GM18511 (cell line): ENCODE data around the gene SLC6A2.

ENCODE experiments used
- ATAC-seq: cut with Tn5 transposase; IDR thresholded peaks from one replicate; pipeline ENCODE4 v1.9.1; 2021; ENCODE audit warnings: mild to moderate bottlenecking, moderate library complexity; ENCODE audit not compliant: unreplicated experiment

The SLC6A2 gene

DNA sequence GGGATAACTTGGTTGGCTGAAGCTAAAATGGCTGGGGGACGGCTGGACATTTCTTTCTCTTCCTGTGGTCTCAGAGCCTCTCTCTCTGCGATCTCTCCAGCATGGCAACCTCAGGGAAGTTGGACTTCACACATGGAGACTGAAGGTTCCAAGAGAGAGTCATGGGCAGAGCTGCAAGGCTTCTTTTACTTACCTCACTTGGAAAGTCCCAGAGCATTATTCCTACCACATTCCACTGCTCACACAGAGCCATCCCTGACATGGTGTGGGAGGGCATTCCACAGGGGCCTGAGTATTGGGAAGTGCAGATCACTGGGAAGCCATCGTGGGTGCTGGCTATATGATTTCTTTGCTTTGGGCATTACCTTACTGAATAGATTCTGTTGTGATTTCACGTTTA is 9.8 kb upstream of the SLC6A2 start:
- no peak for ATAC-seq

- no peak for ATAC-seq
These were observed 8.4 kb upstream of the SLC6A2 start for GRCh38 chr16:55647343-55647742.

DNA sequence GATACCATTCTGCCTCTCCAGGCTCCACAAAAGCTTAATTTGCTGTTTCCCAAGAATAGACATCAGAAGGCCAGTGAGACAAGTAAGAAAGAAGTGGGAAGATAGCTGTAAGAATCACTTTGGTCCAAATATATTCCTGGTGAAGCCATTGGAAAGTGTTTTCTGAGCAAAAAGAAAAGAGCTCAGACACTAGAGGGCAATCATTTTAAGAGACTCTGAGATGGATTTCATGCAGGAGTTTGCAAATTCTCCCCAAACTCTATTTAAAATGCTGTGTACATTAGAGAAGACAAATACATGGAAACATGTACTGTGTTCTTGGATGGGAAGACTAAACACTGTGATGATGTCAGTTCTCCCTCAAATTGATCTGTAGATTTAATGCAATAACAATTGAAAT is 8.0 kb upstream of the SLC6A2 start:
- no peak for ATAC-seq

- ATAC-seq, result no peak
These were observed 3.7 kb upstream of the SLC6A2 start for GRCh38 chr16:55651841-55652824.

DNA sequence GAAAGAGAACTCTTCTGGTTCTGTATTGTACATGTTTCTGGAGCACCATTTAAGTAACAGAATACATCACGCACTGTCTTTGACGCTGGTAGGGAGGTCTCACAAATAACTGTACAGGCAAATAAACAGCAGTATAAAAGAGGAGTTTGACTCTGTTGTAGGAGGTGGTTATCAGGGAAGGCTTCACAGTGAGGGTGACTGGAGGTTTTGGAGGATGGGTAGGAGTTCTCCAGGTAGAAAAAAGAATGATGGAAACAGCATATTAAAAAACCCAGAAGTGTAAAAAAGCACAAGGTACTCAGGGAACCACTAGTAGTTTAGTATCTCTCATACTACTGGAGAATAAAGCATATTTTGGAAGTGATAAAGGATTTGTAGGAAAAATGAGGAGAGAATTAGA is 2.7 kb upstream of the SLC6A2 start:
- ATAC-seq, result no peak

GRCh38 chr16:55655381-55655896 is 349 bp upstream of the SLC6A2 start:
- no peak for ATAC-seq

GRCh38 chr16:55656691-55657092 is 904 bp downstream of the SLC6A2 start:
- no peak for ATAC-seq

DNA sequence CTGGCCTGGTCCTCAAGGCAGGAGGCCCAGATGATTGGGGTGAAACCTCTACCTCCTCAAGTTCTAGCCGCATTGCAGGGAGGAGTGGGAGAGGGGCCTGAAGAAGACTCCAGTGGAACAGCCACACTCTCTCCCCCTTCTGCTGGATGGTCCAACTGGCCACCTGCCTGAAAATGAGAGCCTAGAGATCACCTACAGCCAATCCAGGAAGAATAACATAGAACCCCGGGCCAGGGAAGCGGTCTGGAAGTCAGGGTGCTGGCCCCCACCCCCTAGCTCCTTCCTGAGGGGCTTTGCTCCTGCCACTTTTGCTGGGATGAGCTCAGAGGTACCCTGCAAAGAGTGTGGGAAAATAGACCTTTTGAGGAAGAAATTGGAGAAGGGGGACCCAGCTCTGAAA is 1.8 kb downstream of the SLC6A2 start:
- ATAC-seq, result no peak

DNA sequence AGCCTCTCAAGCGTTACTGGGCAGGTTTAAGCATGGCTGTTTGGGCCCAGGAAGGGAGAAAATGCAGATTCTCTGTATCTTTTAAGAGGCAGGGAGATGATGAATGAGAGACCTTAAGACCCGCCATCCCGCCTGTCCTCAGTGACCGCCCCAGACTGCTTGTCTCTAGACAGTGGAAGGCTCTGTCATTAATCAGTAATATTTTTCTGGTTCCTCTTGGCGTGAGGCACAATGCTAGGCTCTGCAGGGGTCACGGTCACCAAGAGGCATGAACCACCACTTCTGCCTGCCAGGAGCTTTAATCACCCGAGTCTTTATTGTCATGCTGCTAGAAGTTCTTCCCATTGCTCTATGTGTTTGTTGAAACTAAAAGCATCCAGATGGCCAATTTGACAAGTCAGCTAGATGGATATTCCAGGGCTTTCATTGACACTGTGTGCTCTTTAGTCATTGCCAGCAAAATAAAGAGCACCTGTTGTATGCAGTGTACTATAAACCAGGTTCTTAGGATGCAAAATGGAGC is 3.2 kb downstream of the SLC6A2 start:
- ATAC-seq, result no peak

DNA sequence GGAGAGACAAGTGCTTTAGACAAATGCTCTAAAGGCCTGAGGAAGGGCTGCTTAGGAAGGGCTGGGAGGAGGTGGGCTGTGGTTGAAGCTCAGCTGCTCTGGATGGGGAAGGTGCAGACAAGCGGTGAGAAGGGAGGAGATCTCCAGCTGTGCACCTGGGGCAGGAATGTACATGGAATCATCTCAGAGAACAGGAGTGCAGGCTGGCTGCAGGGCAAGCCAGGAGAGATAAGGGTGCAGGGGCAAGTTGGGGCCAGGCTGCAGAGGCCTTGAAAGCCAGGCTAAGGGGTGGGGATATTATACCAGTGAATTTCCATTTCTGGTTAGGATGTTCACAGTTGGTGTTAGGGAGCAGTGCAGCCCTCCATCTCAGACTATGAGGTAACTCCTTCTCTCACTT is 4.2 kb downstream of the SLC6A2 start:
- ATAC-seq, result no peak

DNA sequence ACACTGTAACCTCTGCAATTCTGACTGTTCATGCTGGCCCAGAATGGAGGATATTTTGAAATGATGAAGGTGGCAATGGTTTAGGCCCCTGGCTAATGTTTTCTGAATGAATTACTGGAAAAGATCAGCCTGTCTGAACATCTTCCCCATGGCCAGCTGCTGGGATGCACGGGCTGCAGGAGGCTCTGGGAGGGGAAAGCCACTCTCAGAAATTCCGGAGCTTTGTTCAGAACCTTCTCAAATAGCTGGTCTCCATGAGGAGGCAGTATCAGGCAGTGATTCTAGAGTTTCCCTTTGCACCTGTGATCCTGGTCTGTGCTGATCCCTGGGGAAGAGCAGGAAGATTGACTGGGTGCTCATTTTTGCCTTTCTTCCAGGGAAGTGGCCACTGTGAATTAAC is 5.0 kb downstream of the SLC6A2 start:
- no peak for ATAC-seq

DNA sequence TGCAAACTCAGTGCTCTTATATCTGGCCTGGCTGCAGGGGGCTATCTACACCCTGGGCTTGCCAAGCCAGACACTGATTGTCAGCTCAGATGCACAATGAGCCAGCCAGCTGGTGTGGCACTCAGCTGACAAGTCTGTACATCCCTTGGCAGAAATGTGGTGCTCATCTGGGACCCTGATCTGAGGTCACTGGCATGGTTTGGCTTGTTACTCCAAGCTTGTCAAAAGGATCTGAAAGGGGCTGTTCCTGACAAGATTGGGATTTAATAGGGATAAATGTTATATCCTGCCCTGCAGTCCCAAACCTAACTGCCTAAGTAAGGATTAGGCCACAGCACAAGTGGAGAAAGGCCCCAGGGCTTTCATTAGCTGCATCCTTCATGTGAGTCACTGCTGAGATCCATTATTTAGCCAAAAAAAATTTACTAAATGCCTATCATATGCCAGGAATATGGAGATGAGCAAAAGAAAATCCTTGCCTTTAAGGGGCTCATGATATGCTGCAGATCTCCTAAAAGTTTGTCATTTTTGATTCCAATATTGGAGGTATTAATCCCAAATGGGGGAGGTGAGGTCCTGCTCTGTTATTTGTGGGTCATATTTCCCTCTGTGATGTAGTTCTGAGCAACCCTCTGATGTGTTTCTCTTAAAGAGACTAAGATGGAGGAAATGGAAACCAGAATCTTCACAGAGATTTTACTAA is 6.3 kb downstream of the SLC6A2 start:
- no peak for ATAC-seq

DNA sequence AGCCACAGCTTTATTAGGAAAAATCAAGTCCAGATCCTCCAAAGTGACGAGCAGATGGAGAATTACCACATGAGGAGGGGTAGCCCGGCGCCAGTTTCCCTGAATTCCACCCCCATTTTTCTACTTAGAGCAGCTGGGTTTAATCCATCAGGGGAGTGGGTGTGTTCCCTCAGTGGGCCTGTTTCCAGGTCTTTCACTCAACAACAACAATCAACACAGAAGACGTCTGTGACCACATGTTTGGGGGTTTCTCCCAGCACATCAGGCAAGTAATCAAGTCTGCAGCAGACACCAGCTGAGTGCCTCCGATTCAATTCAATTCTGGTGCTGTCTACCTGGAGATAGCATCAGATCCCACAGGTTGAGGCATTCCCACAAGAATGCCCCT is 6.8 kb downstream of the SLC6A2 start:
- no peak for ATAC-seq

DNA sequence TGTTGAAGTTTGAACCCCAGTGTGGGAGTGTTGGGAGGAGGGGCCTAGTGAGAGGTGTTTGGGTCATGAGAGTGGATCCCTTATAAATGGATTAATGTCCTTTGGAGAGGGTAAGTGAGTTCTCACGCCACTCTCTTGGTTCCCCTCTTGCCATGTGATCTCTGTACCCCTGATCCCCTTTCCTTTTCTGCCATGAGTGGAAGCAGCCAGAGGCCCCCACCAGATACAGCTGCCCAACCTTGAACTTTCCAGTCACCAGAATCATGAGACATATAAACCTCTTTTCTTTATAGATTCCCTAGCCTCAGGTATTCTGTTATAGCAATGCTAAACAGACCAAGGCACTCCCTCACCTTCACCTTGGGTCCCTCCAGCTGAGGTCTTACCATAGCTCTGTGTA is 7.4 kb downstream of the SLC6A2 start:
- ATAC-seq, result no peak

DNA sequence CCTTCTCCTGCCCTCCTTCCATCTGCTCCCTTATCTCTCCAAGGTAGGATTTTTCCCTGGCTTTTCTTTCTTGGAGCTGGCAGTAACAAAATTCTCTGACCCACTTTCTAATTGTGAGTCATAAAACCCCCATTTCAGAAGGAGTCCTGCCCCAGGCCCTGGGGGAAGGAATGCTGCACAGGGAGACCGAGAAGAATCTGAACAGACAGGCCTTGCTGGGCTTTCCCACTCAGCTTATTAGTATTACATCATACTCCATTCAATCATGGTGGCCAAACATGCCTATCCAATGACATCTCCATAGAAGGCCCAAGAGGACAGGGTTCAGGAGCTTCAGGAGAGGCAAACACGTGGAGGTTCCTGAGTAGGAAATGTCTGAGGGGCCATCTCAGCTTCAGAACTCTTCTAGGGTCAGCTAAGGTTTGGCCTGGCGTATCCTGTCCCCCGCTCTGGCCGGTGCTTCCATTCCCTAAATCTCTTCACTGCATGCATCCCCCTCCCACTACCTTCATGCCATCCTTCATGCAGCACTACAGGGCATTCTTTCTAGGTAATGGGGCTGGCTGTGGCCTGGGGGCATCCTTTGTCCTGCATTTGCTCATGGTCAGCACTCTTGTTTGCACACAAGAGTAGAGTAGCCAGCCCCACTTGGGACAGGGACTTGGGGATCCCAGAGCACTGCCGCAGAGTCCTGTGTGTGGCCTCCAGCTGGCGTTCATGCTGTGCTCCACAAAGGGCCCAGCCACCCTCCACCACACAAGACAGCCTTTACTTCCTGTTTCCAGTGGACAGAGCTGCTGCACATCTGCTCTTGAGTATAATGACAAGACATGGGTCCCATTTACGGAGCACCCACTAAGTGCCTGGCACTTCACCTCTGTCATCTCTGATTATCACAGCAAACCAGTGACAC is 8.2 kb downstream of the SLC6A2 start:
- no peak for ATAC-seq

- no peak for ATAC-seq
These were observed 9.1 kb downstream of the SLC6A2 start for GRCh38 chr16:55664786-55665407.

- ATAC-seq, result no peak
These were observed 9.7 kb downstream of the SLC6A2 start for GRCh38 chr16:55665511-55665910.

- ATAC-seq, result no peak
These were observed 10.2 kb downstream of the SLC6A2 start for GRCh38 chr16:55666012-55666411.

GRCh38 chr16:55667753-55668152 is 12.0 kb downstream of the SLC6A2 start:
- no peak for ATAC-seq
